DOHH2 (cell line): ENCODE results near the gene MTMR8.

Source experiments
- H3F3A ChIP-seq: fragments of 200-600 bp; sonication (generic), shearing (Covaris generic); 2 replicates; pipeline ENCODE4 v1.6.0; 2016; ENCODE audit warnings: antibody characterized with exemption, mild to moderate bottlenecking; ENCODE audit not compliant: control insufficient read depth, insufficient read depth
- H3K27ac ChIP-seq: fragments of 200-600 bp; sonication (generic); 2 replicates; pipeline ENCODE4 v1.5.1; 2014; ENCODE audit warnings: low read depth, mild to moderate bottlenecking, low read length, moderate library complexity
- H3K27me3 ChIP-seq: fragments of 200-600 bp; sonication (generic); 2 replicates; pipeline ENCODE4 v1.6.1; 2014; ENCODE audit warnings: mild to moderate bottlenecking, low read length, mixed read lengths; ENCODE audit not compliant: control insufficient read depth
- H3K36me3 ChIP-seq: fragments of 200-600 bp; sonication (generic); 2 replicates; pipeline ENCODE4 v1.6.1; 2014; ENCODE audit warnings: mild to moderate bottlenecking, low read length, moderate library complexity, mixed read lengths; ENCODE audit not compliant: control insufficient read depth
- H3K4me1 ChIP-seq: fragments of 200-600 bp; sonication (generic); 2 replicates; pipeline ENCODE4 v1.6.1; 2014; ENCODE audit warnings: mild to moderate bottlenecking, low read length, mixed read lengths; ENCODE audit not compliant: control insufficient read depth
- H3K4me2 ChIP-seq: fragments of 200-600 bp; sonication (generic); 2 replicates; pipeline ENCODE4 v1.6.0; 2014; ENCODE audit warnings: mild to moderate bottlenecking, low read length, moderate library complexity
- H3K4me3 ChIP-seq: fragments of 200-600 bp; sonication (generic); 2 replicates; pipeline ENCODE4 v1.5.1; 2014; ENCODE audit warnings: mild to moderate bottlenecking, low read length, mixed read lengths
- H3K79me2 ChIP-seq: fragments of 200-600 bp; sonication (generic); 2 replicates; pipeline ENCODE4 v1.6.1; 2014; ENCODE audit warnings: mild to moderate bottlenecking, low read length, mixed read lengths; ENCODE audit not compliant: control insufficient read depth
- H3K9me2 ChIP-seq: fragments of 200-600 bp; sonication (generic); replicated peaks from 2 replicates; pipeline ENCODE4 v1.6.1; 2014; ENCODE audit warnings: mild to moderate bottlenecking, low read length, mixed read lengths; ENCODE audit not compliant: control insufficient read depth
- H3K9me3 ChIP-seq: fragments of 200-600 bp; sonication (generic); 2 replicates; pipeline ENCODE4 v1.6.1; 2014; ENCODE audit warnings: antibody characterized with exemption, low read length, mixed read lengths; ENCODE audit not compliant: control insufficient read depth, insufficient read depth
- H4K20me1 ChIP-seq: fragments of 200-600 bp; sonication (generic); 2 replicates; pipeline ENCODE4 v1.6.0; 2014; ENCODE audit warnings: low read depth, mild to moderate bottlenecking, antibody characterized with exemption, low read length, moderate library complexity; ENCODE audit not compliant: control insufficient read depth, insufficient read depth
- EZH2phosphoT487 ChIP-seq: fragments of 200-600 bp; sonication (generic); IDR thresholded peaks from 2 replicates; pipeline ENCODE4 v1.6.1; 2017; ENCODE audit warnings: borderline replicate concordance, mild to moderate bottlenecking, antibody characterized with exemption, low read length, moderate library complexity, mixed read lengths
- TF ChIP-seq, protein P1 (sequence below): fragments of 200-600 bp; sonication (generic); IDR thresholded peaks from one replicate; pipeline ENCODE4 v1.5.1; 2014; ENCODE audit warnings: antibody characterized with exemption, mild to moderate bottlenecking, low read depth, low read length; ENCODE audit not compliant: poor library complexity, severe bottlenecking

Gene MTMR8

DNA sequence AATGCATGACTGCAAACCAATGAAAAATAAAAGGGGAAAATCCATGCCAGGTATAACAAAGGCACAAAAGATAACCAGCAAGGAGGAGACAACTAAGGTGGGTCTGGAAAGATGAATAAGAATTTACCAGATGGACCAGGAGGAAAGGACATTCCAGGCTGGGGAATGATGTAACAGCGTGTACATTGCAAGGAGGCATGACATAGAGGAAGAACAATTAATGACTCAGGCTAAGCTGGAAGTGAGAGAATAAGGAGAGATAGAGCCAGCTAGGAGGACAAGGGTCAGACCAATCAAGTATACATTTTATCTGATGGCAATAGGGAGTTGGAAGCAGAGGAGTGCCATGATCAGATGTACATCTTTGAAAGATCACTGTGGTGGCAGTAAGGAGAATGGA is 57.0 kb downstream of the MTMR8 start:
- Histone ChIP-seq H3K9me2 (no peaks in the 10 kb centered on the region), H4K20me1 (no peaks in the 10 kb centered on the region), H3K27ac (no peak overlapping the region), H3K36me3 (no peaks in the 10 kb centered on the region), H3K4me2 (no peak overlapping the region), H3K27me3 (no peaks in the 10 kb centered on the region), H3K4me3 (no peak overlapping the region), H3K79me2 (no peaks in the 10 kb centered on the region), H3F3A (no peaks in the 10 kb centered on the region), H3K4me1 (no peaks in the 10 kb centered on the region), H3K9me3 (no peaks in the 10 kb centered on the region)
- TF ChIP-seq EZH2phosphoT487: no peak
- TF ChIP-seq, protein P1, sequence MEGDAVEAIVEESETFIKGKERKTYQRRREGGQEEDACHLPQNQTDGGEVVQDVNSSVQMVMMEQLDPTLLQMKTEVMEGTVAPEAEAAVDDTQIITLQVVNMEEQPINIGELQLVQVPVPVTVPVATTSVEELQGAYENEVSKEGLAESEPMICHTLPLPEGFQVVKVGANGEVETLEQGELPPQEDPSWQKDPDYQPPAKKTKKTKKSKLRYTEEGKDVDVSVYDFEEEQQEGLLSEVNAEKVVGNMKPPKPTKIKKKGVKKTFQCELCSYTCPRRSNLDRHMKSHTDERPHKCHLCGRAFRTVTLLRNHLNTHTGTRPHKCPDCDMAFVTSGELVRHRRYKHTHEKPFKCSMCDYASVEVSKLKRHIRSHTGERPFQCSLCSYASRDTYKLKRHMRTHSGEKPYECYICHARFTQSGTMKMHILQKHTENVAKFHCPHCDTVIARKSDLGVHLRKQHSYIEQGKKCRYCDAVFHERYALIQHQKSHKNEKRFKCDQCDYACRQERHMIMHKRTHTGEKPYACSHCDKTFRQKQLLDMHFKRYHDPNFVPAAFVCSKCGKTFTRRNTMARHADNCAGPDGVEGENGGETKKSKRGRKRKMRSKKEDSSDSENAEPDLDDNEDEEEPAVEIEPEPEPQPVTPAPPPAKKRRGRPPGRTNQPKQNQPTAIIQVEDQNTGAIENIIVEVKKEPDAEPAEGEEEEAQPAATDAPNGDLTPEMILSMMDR: no peak

DNA sequence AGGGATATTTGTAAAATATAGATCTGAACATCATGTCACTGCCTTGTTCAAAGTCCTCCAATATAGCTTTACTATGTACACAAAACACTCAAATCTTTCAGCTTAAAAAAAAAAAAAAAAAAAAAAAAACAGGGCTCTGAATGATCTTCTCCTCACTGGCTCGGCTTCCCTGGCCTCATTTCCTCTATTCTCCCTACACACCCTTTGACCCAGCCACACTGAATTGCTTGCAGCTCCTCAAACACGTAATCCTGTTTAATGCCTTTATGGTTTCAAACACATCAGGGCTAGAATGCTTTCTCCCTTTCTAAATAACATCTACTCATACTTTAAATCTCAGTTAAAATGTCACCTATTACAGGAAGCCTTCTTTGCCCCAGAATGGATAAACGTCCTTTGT is 60.8 kb downstream of the MTMR8 start:
- Histone ChIP-seq H3K36me3 (no peaks in the 10 kb centered on the region), H3K27me3 (no peaks in the 10 kb centered on the region), H4K20me1 (no peaks in the 10 kb centered on the region), H3F3A (no peaks in the 10 kb centered on the region), H3K4me3 (no peak overlapping the region), H3K79me2 (no peaks in the 10 kb centered on the region), H3K9me3 (no peaks in the 10 kb centered on the region), H3K4me2 (no peak overlapping the region), H3K27ac (no peak overlapping the region), H3K4me1 (no peaks in the 10 kb centered on the region), H3K9me2 (no peaks in the 10 kb centered on the region)
- no peak for TF ChIP-seq EZH2phosphoT487
- TF ChIP-seq, protein P1: no peak

DNA sequence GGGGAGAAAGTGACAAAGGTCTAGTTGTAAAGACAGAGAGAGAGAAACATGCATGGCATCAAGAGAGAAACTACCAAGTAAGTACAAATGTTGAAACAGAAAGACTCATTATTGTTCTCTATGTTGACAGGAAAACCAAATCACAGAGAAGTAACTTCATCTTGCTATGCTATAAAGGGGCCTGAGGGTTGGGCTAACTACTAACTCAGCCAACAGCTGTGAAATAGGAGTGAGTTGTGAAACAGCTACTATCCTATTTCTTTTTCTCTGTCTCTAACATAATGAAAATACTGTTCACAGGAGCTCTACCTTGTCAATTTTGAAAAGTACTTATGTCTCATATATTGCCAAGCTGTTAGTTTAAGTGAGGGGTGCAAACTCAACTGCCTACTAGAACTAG is 65.0 kb downstream of the MTMR8 start:
- Histone ChIP-seq H3K4me1 (no peaks in the 10 kb centered on the region), H3F3A (no peaks in the 10 kb centered on the region), H3K79me2 (no peaks in the 10 kb centered on the region), H3K4me2 (no peak overlapping the region), H3K27ac (no peak overlapping the region), H3K36me3 (no peaks in the 10 kb centered on the region), H3K4me3 (no peak overlapping the region), H3K9me2 (no peaks in the 10 kb centered on the region), H3K27me3 (no peaks in the 10 kb centered on the region), H4K20me1 (no peaks in the 10 kb centered on the region), H3K9me3 (no peaks in the 10 kb centered on the region)
- TF ChIP-seq, protein P1: no peak
- TF ChIP-seq EZH2phosphoT487: no peak

DNA sequence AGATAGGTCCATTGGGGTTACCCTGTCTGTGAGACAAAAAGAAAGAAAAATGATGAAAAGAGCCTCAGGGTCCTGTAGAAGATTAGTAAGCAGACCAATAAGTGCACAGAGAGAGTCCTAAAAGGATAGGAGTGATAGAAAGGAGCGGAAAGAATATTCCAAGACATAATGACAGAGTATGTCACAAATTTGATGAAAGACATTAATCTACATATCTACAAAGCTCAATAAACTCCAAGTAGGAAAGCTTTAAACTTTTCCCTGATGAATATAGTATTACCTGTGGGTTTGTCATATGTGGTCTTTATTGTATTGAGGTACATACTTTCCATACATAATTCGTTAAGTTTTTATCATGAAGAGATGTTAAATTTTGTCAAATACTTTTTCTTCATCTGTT is 73.7 kb downstream of the MTMR8 start:
- Histone ChIP-seq H3K9me3 (no peaks in the 10 kb centered on the region), H3K9me2 (no peaks in the 10 kb centered on the region), H3K79me2 (no peaks in the 10 kb centered on the region), H3K27ac (no peak overlapping the region), H3K4me3 (no peak overlapping the region), H4K20me1 (no peaks in the 10 kb centered on the region), H3K27me3 (no peaks in the 10 kb centered on the region), H3K4me1 (no peaks in the 10 kb centered on the region), H3F3A (no peaks in the 10 kb centered on the region), H3K36me3 (no peaks in the 10 kb centered on the region), H3K4me2 (no peak overlapping the region)
- TF ChIP-seq, protein P1: no peak
- no peak for TF ChIP-seq EZH2phosphoT487
